GM12878 (cell line): ENCODE results near the gene C3. TPM values are rescaled to one million over a fixed set of nuclear protein-coding genes. Genes with fewer than 3 reads are reported as not detected.

Experiments used
- HDAC2 ChIP-seq: fragments of 200-600 bp; sonication (generic); IDR thresholded peaks from 2 replicates; pipeline ENCODE4 v1.6.1; 2017
- HDAC6 ChIP-seq: fragments of 200-600 bp; sonication (generic); IDR thresholded peaks from one replicate; pipeline ENCODE4 v1.8.0; 2017; ENCODE audit warnings: antibody characterized with exemption; ENCODE audit not compliant: unreplicated experiment
- HDGF ChIP-seq: fragments of 450-650 bp; IDR thresholded peaks from 2 replicates; pipeline ENCODE4 v1.6.1; 2016; ENCODE audit warnings: antibody characterized with exemption
- KDM1A ChIP-seq: fragments of 200-600 bp; sonication (generic); IDR thresholded peaks from 2 replicates; pipeline ENCODE4 v1.6.1; 2016; ENCODE audit warnings: borderline replicate concordance
- PKNOX1 ChIP-seq: fragments of 450-650 bp; IDR thresholded peaks from 2 replicates; pipeline ENCODE4 v1.6.1; 2016; ENCODE audit warnings: mild to moderate bottlenecking
- POLR2A ChIP-seq: IDR thresholded peaks from 2 replicates; pipeline ENCODE4 v1.6.1; 2011; ENCODE audit warnings: low read depth, mild to moderate bottlenecking, low read length
- SP1 ChIP-seq: IDR thresholded peaks from one replicate; pipeline ENCODE4 v1.6.1; 2011; ENCODE audit warnings: low read depth, low read length
- STAT1 ChIP-seq: fragments of 450-650 bp; conservative IDR thresholded peaks from 2 replicates; pipeline ENCODE4 v1.6.1; 2014; ENCODE audit warnings: antibody characterized with exemption, mild to moderate bottlenecking
- ZNF207 ChIP-seq: fragments of 450-650 bp; IDR thresholded peaks from 2 replicates; pipeline ENCODE4 v1.6.1; 2014; ENCODE audit warnings: antibody characterized with exemption, mild to moderate bottlenecking, borderline replicate concordance
- ZNF217 ChIP-seq: fragments of 450-650 bp; IDR thresholded peaks from 2 replicates; pipeline ENCODE4 v1.6.1; 2017; ENCODE audit warnings: antibody characterized with exemption, mild to moderate bottlenecking
- polyA plus RNA-seq, 11 experiments: library from polyadenylated mRNA; depleted of rRNA in 4 of 11; unstranded in 6 of 11; stranded (reverse) in 5 of 11; fragments of >200 nt; fragmentation: Nextera tagmentation in 4 of 11; fragmentation: Illumina TruSeq in 1 of 11; extraction: Ambion mirVana in 4 of 11; extraction: Trizol in 1 of 11; gene quantifications; 1 replicate in 1 of 11; 2 replicates in 10 of 11; pipeline versions ENCODE4 v1.2.1 to v1.2.3, GENCODE V29; 2011 to 2016; ENCODE audit warnings: inconsistent platforms in 2 of 11, missing spikeins in 2 of 11, low read depth in 1 of 11
- total RNA-seq, 4 experiments: library from RNA; depleted of rRNA in 3 of 4; stranded (reverse); fragments of >200 nt in 3 of 4; fragmentation: Illumina TruSeq in 1 of 4; extraction: Trizol in 1 of 4; gene quantifications; 2 replicates each; pipeline versions ENCODE4 v1.2.1 to v1.2.3, GENCODE V29; 2013 to 2021
- TF ChIP-seq, protein P1 (sequence below): IDR thresholded peaks from 2 replicates; pipeline ENCODE4 v1.6.1; 2012; ENCODE audit warnings: low read length, inconsistent platforms

Gene C3
- total and polyA plus RNA-seq, 10 of the 15 experiments (the other 5 are each of a cell fraction or from before 2014, with no cell fraction given) = 0.20 to 6.7 (median 0.72) TPM

GRCh38 chr19:6767357-6768235, 47.1 kb upstream of the C3 start, which contains the start of gene SH2D3A (continued):
- no peak for TF ChIP-seq HDAC6
- TF ChIP-seq, protein P1, sequence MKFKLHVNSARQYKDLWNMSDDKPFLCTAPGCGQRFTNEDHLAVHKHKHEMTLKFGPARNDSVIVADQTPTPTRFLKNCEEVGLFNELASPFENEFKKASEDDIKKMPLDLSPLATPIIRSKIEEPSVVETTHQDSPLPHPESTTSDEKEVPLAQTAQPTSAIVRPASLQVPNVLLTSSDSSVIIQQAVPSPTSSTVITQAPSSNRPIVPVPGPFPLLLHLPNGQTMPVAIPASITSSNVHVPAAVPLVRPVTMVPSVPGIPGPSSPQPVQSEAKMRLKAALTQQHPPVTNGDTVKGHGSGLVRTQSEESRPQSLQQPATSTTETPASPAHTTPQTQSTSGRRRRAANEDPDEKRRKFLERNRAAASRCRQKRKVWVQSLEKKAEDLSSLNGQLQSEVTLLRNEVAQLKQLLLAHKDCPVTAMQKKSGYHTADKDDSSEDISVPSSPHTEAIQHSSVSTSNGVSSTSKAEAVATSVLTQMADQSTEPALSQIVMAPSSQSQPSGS = no peak
- TF ChIP-seq SP1 = peak; percentile 40
- no peak for TF ChIP-seq KDM1A
- peak; percentile 70; the same call in 1 of the 2 replicates for TF ChIP-seq POLR2A
- no peak for TF ChIP-seq HDAC2
- TF ChIP-seq ZNF207 = peak; percentile 73; the same call in 1 of the 2 replicates
- no peak for TF ChIP-seq ZNF217
- TF ChIP-seq STAT1 = 0 out of 2 replicates have a peak, but pooled peaks have one; percentile 30
- TF ChIP-seq HDGF = peak; percentile 100
- TF ChIP-seq PKNOX1 = peak; percentile 16; the same call in 1 of the 2 replicates
